Activated naive CD8-positive, alpha-beta T cell (primary cell): ENCODE data around the gene AKAP13.
A peak's percentile ranks its signal among the peaks of the same experiment; 100 is the strongest.
"Not testable (repeated sequence)": the region's sequence is repeated elsewhere in the genome, so short reads cannot be mapped to it uniquely, and the experiment has no call there.

ENCODE experiments used
- H3K27ac Mint-ChIP-seq: one replicate; pipeline ENCODE4 v1.8.0; 2021; ENCODE audit warnings: mixed read lengths
- H3K27me3 Mint-ChIP-seq: one replicate; pipeline ENCODE4 v1.8.0; 2021; ENCODE audit warnings: mixed read lengths
- H3K36me3 Mint-ChIP-seq: one replicate; pipeline ENCODE4 v1.8.0; 2021; ENCODE audit warnings: mixed read lengths
- H3K4me1 Mint-ChIP-seq: one replicate; pipeline ENCODE4 v1.8.0; 2021; ENCODE audit warnings: low read depth, mixed read lengths
- H3K4me3 Mint-ChIP-seq: one replicate; pipeline ENCODE4 v1.8.0; 2021; ENCODE audit warnings: mild to moderate bottlenecking, mixed read lengths
- H3K9me3 Mint-ChIP-seq: one replicate; pipeline ENCODE4 v1.8.0; 2021; ENCODE audit warnings: low read depth, mixed read lengths

The AKAP13 gene

GRCh38 chr15:85792102-85792731, 411.8 kb downstream of the AKAP13 start:
- H3K27ac Mint-ChIP-seq = no peak overlapping the region
- no peak overlapping the region for H3K4me3 Mint-ChIP-seq
- H3K4me1 Mint-ChIP-seq = peaks cover 46% of the 10 kb centered on the region

DNA sequence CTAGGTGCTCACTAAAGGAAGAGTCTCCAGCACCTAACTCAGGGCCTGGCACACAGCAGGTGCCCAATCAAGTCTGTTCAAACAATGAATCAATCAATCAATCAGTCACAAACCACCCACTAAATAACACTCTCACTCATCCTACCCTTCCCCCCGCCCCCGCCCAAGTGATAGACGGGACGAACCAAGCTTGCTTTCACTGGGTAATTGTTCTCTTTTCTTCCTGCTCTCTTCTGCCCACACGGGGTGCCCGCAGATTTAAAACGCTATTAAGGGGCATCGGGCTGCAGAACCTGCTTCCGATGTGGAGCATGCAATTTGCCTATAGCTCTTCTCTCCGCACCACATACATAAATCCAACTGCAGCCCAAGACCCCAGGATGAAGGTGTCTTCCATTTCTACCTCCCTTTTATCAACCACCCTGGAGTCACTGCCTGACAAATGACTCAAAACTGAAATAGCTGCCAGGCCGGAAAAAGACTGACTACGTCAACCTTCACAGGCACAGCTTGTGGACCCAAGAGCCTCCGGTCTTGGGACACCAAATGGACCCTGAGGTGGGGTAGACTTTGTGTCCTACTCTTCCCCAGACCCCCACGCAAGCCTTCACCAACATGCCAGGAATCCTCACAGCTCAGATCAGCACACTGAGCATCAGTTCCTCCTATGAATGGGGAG, 412.6 kb downstream of the AKAP13 start:
- no peaks in the 10 kb centered on the region for H3K36me3 Mint-ChIP-seq
- peaks cover 41% of the 10 kb centered on the region for H3K4me1 Mint-ChIP-seq

More at GRCh38 chr15:85792102-85792731, 411.8 kb downstream of the AKAP13 start:
- no peaks in the 10 kb centered on the region for H3K27me3 Mint-ChIP-seq
- H3K36me3 Mint-ChIP-seq = no peaks in the 10 kb centered on the region
- H3K9me3 Mint-ChIP-seq = no peaks in the 10 kb centered on the region

DNA sequence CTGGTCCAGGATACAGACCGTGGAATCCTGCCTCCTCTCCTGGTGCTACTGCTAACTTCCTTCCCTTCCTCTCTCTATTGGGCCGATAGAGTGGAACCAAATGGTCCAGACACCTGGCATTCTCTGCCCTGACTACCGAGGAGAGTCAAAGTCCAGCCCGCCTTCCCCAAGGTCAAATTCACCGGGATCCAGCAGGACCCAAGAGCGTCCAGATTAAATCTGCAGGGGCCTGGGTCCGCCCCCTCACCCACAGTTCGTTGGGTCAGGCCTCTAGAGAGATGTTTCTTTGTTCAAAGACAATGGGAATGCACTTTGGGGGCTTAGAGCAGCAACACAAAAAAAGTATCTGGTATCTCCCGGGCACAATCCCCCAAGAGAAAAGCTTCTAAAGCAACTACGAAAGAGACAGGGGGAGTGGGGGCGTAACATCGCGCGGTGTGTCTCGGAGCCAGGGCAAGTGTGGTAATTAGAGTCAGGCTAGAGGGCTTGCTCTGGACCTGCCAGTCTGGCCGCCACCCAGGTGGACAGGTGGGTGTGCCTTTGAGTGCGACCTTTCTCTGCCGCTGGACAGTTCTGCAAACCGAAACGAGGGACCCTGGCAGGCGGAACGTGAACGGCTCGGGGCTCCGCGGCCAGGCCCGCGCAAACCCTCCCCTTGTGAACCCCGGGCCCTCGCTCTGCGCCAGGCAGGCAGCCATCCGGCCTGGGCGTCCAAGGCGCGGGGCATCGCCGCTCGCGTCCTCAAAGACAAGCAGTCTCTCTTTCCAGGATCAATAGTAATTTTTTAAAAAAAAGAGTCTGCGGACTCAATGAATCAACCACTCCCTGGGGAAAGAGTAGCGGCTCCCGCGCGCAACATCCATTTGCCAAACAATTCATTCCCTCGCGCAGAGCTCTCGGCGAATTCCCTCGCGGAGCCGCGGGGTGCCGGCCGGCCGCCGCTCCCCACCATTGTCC, 413.5 kb downstream of the AKAP13 start:
- Mint-ChIP-seq H3K9me3 (no peaks in the 10 kb centered on the region), H3K36me3 (no peaks in the 10 kb centered on the region), H3K4me1 (peaks cover 38% of the 10 kb centered on the region), H3K27ac (peak overlapping the region; percentile 28), H3K4me3 (peak overlapping the region; percentile 89), H3K27me3 (no peaks in the 10 kb centered on the region)

More for the DNA sequence above, 412.6 kb downstream of the AKAP13 start:
- no peak overlapping the region for H3K27ac Mint-ChIP-seq
- peak overlapping the region; percentile 89 for H3K4me3 Mint-ChIP-seq
- no peaks in the 10 kb centered on the region for H3K9me3 Mint-ChIP-seq
- H3K27me3 Mint-ChIP-seq = no peaks in the 10 kb centered on the region

- H3K4me1 Mint-ChIP-seq = peaks cover 35% of the 10 kb centered on the region
- no peaks in the 10 kb centered on the region for H3K9me3 Mint-ChIP-seq
- peak within 1 kb of the TSS; percentile 89 for H3K4me3 Mint-ChIP-seq
- H3K27ac Mint-ChIP-seq = peak within 1 kb of the TSS; percentile 28
- H3K27me3 Mint-ChIP-seq = peaks cover 1% of the 10 kb centered on the region
- H3K36me3 Mint-ChIP-seq = no peaks in the 10 kb centered on the region
Observed at GRCh38 chr15:85794598-85795336, 414.4 kb downstream of the AKAP13 start, which contains the start of gene KLHL25. Gene KLHL25, minus strand, starts transcription at chr15:85794925. Its CDS starts 25,115 bp downstream, at chr15:85769810.

DNA sequence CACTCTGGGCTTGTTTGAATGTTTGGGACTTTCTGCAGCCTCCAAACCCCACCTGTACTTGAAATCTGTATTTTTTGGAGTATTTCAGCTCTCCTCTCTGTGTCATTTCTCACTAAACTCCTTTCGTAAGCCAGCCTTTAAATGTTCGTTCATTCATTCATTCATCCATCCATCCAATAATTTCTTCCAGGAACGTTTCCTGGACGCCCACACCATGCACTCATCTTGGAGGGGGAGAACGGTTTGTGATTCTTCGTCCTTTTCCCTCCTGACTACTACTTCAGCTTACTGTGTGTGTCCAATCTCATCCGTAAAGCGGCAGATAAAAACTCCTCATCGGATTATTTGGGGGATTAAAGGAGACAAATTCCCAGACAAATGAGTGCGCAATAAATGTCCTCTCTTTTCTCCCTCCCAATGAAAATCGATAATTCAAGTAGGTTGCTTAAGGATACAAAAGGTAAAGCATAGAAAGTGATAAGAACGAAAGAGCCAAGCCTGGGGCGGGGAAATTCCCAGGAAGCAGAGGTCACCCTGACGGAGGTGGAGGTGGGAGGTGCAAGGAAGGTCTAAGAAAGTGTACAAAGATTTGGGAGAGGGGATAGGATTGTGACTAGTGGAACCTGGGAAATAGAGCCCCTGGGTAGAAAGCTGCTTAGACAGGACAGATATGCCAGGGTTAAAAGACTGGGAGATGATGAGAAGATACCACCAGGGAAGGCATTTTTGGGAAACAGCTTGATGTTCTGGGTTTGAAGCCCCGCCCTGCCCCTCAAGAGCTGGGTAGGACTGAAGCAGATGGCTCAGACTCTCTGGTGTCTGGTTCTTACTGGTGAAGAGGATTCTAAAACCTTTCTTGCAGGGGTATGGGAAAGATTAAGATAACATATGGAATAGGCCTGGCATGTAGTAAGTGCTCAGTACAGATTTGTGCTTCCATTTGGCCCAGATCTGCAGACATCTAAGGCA, 415.2 kb downstream of the AKAP13 start:
- H3K27ac Mint-ChIP-seq = peak overlapping the region; percentile 6
- peaks cover 1% of the 10 kb centered on the region for H3K27me3 Mint-ChIP-seq
- no peaks in the 10 kb centered on the region for H3K36me3 Mint-ChIP-seq
- no peaks in the 10 kb centered on the region for H3K9me3 Mint-ChIP-seq
- peak overlapping the region; percentile 88 for H3K4me3 Mint-ChIP-seq
- H3K4me1 Mint-ChIP-seq = peaks cover 32% of the 10 kb centered on the region

GRCh38 chr15:85796371-85796770, 416.0 kb downstream of the AKAP13 start:
- H3K9me3 Mint-ChIP-seq, H3K27ac Mint-ChIP-seq, H3K36me3 Mint-ChIP-seq, H3K4me3 Mint-ChIP-seq, H3K27me3 Mint-ChIP-seq: not testable (repeated sequence)
- H3K4me1 Mint-ChIP-seq = peaks cover 31% of the 10 kb centered on the region
